Hepatocyte (in vitro differentiated cells): ENCODE results near the gene SORL1-AS1.

Source experiments
- CTCF ChIP-seq: fragments of 200-600 bp; sonication (generic); IDR thresholded peaks from 2 replicates; pipeline ENCODE4 v1.5.1; 2016; ENCODE audit warnings: antibody characterized with exemption, mild to moderate bottlenecking; ENCODE audit not compliant: poor library complexity
- EZH2 ChIP-seq: fragments of 200-600 bp; sonication (generic); IDR thresholded peaks from 2 replicates; pipeline ENCODE4 v1.6.1; 2016; ENCODE audit warnings: antibody characterized with exemption, mild to moderate bottlenecking, borderline replicate concordance
- EZH2phosphoT487 ChIP-seq: fragments of 200-600 bp; sonication (generic); IDR thresholded peaks from one replicate; pipeline ENCODE4 v1.6.1; 2018; ENCODE audit warnings: antibody characterized with exemption, mild to moderate bottlenecking, low read depth, moderate library complexity; ENCODE audit not compliant: unreplicated experiment, severe bottlenecking

- no peak for TF ChIP-seq CTCF
- TF ChIP-seq EZH2 = no peak
- no peak for TF ChIP-seq EZH2phosphoT487
Measured at GRCh38 chr11:121435551-121436511, 16.9 kb downstream of the SORL1-AS1 start.
